Prostate gland (tissue), 2 donors: ENCODE results near the gene SPTB.

Experiments
- POLR2A ChIP-seq: fragments of 450-650 bp; IDR thresholded peaks from one replicate; pipeline ENCODE4 v1.6.1; 2016; ENCODE audit warnings: antibody characterized with exemption, mild to moderate bottlenecking
- TF ChIP-seq, protein P1 (sequence below), 4 experiments: fragments of 200-600 bp in 2 of 4; fragments of 450-650 bp in 2 of 4; sonication (generic) in 2 of 4; IDR thresholded peaks; 1 replicate in 3 of 4; 2 replicates in 1 of 4; pipeline ENCODE4 v1.5.1; 2016 to 2019; ENCODE audit warnings: antibody characterized with exemption in 4 of 4, mild to moderate bottlenecking in 2 of 4, moderate library complexity in 2 of 4

DNA sequence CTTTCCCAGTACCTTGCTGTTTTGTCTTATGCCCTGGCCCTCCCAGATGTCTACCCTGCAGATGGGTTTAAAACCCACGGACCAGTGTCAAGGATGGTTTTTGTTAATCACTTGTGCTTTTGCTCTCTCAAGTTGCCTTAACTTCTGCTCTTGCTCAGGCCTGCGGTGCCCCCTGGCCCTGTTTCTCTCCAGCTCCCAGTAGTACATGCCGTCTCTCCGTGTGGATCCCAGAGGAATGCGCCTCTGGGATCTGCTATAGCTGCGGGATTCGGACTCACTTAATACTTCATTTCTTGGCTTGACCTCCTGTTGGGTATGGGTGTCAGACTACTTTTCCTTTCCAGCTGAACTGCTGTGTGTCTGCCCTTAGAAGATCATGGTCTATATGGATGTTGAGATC is 160.9 kb downstream of the SPTB start:
- no peak for TF ChIP-seq POLR2A
- TF ChIP-seq, protein P1, sequence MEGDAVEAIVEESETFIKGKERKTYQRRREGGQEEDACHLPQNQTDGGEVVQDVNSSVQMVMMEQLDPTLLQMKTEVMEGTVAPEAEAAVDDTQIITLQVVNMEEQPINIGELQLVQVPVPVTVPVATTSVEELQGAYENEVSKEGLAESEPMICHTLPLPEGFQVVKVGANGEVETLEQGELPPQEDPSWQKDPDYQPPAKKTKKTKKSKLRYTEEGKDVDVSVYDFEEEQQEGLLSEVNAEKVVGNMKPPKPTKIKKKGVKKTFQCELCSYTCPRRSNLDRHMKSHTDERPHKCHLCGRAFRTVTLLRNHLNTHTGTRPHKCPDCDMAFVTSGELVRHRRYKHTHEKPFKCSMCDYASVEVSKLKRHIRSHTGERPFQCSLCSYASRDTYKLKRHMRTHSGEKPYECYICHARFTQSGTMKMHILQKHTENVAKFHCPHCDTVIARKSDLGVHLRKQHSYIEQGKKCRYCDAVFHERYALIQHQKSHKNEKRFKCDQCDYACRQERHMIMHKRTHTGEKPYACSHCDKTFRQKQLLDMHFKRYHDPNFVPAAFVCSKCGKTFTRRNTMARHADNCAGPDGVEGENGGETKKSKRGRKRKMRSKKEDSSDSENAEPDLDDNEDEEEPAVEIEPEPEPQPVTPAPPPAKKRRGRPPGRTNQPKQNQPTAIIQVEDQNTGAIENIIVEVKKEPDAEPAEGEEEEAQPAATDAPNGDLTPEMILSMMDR (IDR thresholded peaks at IDR 0.05): no peak
